ENCODE results near the gene ZCCHC24.

Gene ZCCHC24

GRCh38 chr10:79396520-79396919 lies 48.9 kb downstream of the ZCCHC24 start:
- DNase-seq = no peak

- no peak for DNase-seq
Observed at GRCh38 chr10:79394664-79395063, 50.8 kb downstream of the ZCCHC24 start.

GRCh38 chr10:79393924-79394610 lies 51.4 kb downstream of the ZCCHC24 start:
- no peak for DNase-seq

- no peak for DNase-seq
Observed at GRCh38 chr10:79393221-79393923, 52.1 kb downstream of the ZCCHC24 start.

GRCh38 chr10:79392506-79393176 lies 52.8 kb downstream of the ZCCHC24 start:
- no peak for DNase-seq

- DNase-seq = no peak
Observed at GRCh38 chr10:79392020-79392398, 53.4 kb downstream of the ZCCHC24 start.

- no peak for DNase-seq
Observed at GRCh38 chr10:79391231-79392019, 54.0 kb downstream of the ZCCHC24 start.

- DNase-seq = no peak
Observed at GRCh38 chr10:79390551-79391229, 54.7 kb downstream of the ZCCHC24 start.

- no peak for DNase-seq
Observed at GRCh38 chr10:79390057-79390456, 55.4 kb downstream of the ZCCHC24 start.

GRCh38 chr10:79387974-79388850 lies 57.2 kb downstream of the ZCCHC24 start:
- DNase-seq = no peak

GRCh38 chr10:79387466-79387973 lies 57.9 kb downstream of the ZCCHC24 start:
- DNase-seq = no peak

GRCh38 chr10:79386637-79387465 lies 58.6 kb downstream of the ZCCHC24 start:
- DNase-seq = no peak

GRCh38 chr10:79385804-79386531 lies 59.5 kb downstream of the ZCCHC24 start:
- no peak for DNase-seq

- DNase-seq = no peak
Observed at GRCh38 chr10:79385392-79385795, 60.0 kb downstream of the ZCCHC24 start.

GRCh38 chr10:79384773-79385391 lies 60.5 kb downstream of the ZCCHC24 start:
- DNase-seq = no peak

GRCh38 chr10:79383974-79384606 lies 61.3 kb downstream of the ZCCHC24 start:
- DNase-seq = no peak

- DNase-seq = no peak
Observed at GRCh38 chr10:79382491-79382941, 62.9 kb downstream of the ZCCHC24 start.

GRCh38 chr10:79381804-79382221 lies 63.6 kb downstream of the ZCCHC24 start:
- no peak for DNase-seq
